Measurements from ENCODE around the gene SRA1.

Gene SRA1

DNA sequence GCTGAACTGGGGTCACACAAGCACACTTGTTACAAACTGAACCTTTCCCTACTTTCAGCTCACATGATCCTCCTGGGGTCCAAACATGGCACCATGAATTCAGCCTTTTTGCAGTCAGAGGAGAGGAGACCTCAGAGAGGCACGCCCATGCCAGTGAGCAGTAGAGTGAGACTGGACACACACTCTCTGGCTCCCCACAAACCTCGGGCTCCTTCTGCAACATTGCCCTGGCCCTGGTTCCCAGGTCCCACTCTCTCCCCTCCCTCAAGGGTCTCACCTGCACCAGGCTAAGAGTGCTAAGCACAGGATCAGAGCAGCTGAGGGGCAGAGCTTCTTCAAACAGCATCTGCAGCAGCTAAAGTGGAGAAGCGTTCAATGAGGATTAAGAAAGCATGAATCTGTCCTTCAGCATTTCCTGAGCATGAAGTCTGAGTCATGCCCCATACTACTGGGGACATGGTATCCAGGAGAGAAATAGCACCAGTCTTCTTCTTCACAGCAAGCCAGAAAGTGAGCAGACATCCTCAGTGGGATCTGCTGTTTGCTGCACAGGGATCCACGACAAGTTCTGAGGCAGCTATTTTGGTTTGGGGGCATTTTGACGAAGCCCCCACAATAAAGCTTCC, 34.6 kb upstream of the SRA1 start:
- DNase-seq (ENCODE audit: low read depth in 1 of 2, low spot score in 1 of 2), result peak in 1 of 2 experiments; percentile 38
- TF ChIP-seq GABPA (IDR thresholded peaks at IDR 0.05; ENCODE audit: low read depth) (no peak), SPI1 (IDR thresholded peaks at IDR 0.05; ENCODE audit: borderline replicate concordance, low read depth) (no peak), POLR2AphosphoS5 (IDR thresholded peaks at IDR 0.05; ENCODE audit: low read depth) (no peak)
- TF ChIP-seq, protein P1, sequence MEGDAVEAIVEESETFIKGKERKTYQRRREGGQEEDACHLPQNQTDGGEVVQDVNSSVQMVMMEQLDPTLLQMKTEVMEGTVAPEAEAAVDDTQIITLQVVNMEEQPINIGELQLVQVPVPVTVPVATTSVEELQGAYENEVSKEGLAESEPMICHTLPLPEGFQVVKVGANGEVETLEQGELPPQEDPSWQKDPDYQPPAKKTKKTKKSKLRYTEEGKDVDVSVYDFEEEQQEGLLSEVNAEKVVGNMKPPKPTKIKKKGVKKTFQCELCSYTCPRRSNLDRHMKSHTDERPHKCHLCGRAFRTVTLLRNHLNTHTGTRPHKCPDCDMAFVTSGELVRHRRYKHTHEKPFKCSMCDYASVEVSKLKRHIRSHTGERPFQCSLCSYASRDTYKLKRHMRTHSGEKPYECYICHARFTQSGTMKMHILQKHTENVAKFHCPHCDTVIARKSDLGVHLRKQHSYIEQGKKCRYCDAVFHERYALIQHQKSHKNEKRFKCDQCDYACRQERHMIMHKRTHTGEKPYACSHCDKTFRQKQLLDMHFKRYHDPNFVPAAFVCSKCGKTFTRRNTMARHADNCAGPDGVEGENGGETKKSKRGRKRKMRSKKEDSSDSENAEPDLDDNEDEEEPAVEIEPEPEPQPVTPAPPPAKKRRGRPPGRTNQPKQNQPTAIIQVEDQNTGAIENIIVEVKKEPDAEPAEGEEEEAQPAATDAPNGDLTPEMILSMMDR (IDR thresholded peaks at IDR 0.05; ENCODE audit: insufficient read depth, low read length), result no peak
- TF ChIP-seq, protein P2, sequence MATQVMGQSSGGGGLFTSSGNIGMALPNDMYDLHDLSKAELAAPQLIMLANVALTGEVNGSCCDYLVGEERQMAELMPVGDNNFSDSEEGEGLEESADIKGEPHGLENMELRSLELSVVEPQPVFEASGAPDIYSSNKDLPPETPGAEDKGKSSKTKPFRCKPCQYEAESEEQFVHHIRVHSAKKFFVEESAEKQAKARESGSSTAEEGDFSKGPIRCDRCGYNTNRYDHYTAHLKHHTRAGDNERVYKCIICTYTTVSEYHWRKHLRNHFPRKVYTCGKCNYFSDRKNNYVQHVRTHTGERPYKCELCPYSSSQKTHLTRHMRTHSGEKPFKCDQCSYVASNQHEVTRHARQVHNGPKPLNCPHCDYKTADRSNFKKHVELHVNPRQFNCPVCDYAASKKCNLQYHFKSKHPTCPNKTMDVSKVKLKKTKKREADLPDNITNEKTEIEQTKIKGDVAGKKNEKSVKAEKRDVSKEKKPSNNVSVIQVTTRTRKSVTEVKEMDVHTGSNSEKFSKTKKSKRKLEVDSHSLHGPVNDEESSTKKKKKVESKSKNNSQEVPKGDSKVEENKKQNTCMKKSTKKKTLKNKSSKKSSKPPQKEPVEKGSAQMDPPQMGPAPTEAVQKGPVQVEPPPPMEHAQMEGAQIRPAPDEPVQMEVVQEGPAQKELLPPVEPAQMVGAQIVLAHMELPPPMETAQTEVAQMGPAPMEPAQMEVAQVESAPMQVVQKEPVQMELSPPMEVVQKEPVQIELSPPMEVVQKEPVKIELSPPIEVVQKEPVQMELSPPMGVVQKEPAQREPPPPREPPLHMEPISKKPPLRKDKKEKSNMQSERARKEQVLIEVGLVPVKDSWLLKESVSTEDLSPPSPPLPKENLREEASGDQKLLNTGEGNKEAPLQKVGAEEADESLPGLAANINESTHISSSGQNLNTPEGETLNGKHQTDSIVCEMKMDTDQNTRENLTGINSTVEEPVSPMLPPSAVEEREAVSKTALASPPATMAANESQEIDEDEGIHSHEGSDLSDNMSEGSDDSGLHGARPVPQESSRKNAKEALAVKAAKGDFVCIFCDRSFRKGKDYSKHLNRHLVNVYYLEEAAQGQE (IDR thresholded peaks at IDR 0.05; ENCODE audit: insufficient replicate concordance, low read depth), result no peak
- H3K4me3 ChIP-seq (replicated peaks; ENCODE audit: insufficient read depth, low read length), result no peak overlapping the region
- peak overlapping the region; percentile 6; the same call in 1 of the 2 replicates for H3K27ac ChIP-seq (replicated peaks)
- no peaks in the 10 kb centered on the region for H3K27me3 ChIP-seq (ENCODE audit: insufficient read depth, poor library complexity, severe bottlenecking)

DNA sequence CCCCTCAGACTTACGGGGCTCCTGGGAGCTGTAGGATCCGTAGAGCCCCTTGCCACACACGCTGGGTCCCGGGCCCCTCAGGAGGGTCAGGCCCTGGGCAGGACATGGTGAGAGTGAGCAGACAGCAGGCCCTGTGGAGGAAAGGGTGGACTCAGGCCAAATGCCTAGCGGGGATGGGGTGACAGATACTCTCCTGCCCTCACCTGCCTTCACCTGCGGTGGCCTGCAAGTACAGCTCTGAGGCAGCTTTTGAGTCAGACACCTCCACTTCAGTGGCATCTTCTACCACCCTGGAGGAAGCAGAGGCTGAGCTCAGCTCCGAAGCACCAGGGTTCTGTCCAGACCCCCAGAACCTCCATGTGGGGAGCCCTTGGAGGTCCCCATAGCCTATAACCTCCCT, 33.6 kb upstream of the SRA1 start:
- no peaks in the 10 kb centered on the region for H3K27me3 ChIP-seq (ENCODE audit: insufficient read depth, poor library complexity, severe bottlenecking)
- TF ChIP-seq SPI1 (IDR thresholded peaks at IDR 0.05; ENCODE audit: borderline replicate concordance, low read depth) (no peak), POLR2AphosphoS5 (IDR thresholded peaks at IDR 0.05; ENCODE audit: low read depth) (no peak), GABPA (IDR thresholded peaks at IDR 0.05; ENCODE audit: low read depth) (no peak)
- TF ChIP-seq, protein P1 (IDR thresholded peaks at IDR 0.05; ENCODE audit: insufficient read depth, low read length), result no peak
- TF ChIP-seq, protein P2 (IDR thresholded peaks at IDR 0.05; ENCODE audit: insufficient replicate concordance, low read depth), result no peak
- no peak overlapping the region for H3K4me3 ChIP-seq (replicated peaks; ENCODE audit: insufficient read depth, low read length)
- no peak for DNase-seq (ENCODE audit: low read depth in 1 of 2, low spot score in 1 of 2)
- H3K27ac ChIP-seq (replicated peaks), result no peak overlapping the region

DNA sequence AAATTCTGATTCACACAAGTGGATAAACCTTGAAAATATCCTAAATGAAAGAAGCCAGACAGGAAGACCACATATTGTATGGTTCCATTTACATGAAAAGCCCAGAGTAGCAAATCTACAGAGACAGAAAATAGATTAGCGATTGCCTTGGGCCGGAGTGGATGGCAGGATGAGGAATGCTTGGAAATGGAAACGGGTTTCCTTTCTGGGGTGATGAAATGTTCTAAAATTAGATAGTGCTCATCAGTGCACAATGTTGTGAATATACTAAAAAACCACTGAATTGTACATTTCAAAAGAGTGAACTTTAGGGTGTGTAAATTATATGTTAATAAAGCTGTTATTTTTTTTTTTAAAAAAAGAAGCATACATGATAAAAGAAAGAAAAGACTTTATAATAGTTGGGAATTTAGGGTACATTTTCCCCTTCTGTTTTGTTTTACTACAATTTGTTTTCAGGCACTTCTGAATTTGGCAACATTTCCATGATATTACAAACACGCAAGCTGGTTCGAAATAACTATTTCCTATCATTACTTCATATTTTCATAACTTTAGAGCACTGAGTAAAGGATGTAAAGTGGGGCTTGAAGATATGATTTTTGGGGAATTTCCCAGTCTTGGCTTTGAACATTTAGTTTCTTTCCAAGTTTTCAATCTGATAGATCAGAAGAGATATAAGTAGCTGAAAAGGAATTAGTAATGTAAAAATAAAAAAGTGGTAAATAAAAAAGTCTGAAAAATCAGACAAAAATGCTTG, 31.2 kb upstream of the SRA1 start:
- Histone ChIP-seq H3K27me3 (ENCODE audit: insufficient read depth, poor library complexity, severe bottlenecking) (no peaks in the 10 kb centered on the region), H3K27ac (replicated peaks) (0 out of 2 replicates have a peak overlapping the region, but pooled peaks have one; percentile 4), H3K4me3 (replicated peaks; ENCODE audit: insufficient read depth, low read length) (no peak overlapping the region)
- no peak for DNase-seq (ENCODE audit: low read depth in 1 of 2, low spot score in 1 of 2)
- TF ChIP-seq POLR2AphosphoS5 (IDR thresholded peaks at IDR 0.05; ENCODE audit: low read depth), result no peak
- no peak for TF ChIP-seq SPI1 (IDR thresholded peaks at IDR 0.05; ENCODE audit: borderline replicate concordance, low read depth)
- TF ChIP-seq, protein P1 (IDR thresholded peaks at IDR 0.05; ENCODE audit: insufficient read depth, low read length), result no peak
- TF ChIP-seq, protein P2 (IDR thresholded peaks at IDR 0.05; ENCODE audit: insufficient replicate concordance, low read depth), result no peak
- no peak for TF ChIP-seq GABPA (IDR thresholded peaks at IDR 0.05; ENCODE audit: low read depth)

All from HL-60 (cell line).